Epithelial cell of proximal tubule (primary cell): Measurements from ENCODE around the gene ISLR2. TPM values are rescaled to one million over a fixed set of nuclear protein-coding genes. Genes with fewer than 3 reads are reported as not detected.
A peak's percentile ranks its signal among the peaks of the same experiment; 100 is the strongest.

ENCODE experiments used
- DNase-seq: peaks from one replicate; pipeline ENCODE4 v3.0.0-alpha.2; 2011; ENCODE audit warnings: low read depth
- H3K4me3 ChIP-seq: 2 replicates; pipeline ENCODE4 v1.5.1; 2011; ENCODE audit warnings: low read depth, mild to moderate bottlenecking, low read length
- total RNA-seq: library from RNA; depleted of rRNA; stranded (reverse); fragments of >200 nt; gene quantifications from 2 replicates; pipeline ENCODE4 v1.2.3, GENCODE V29; 2015
- TF ChIP-seq, protein P1 (sequence below): conservative IDR thresholded peaks from 2 replicates; pipeline ENCODE4 v1.5.1; 2012; ENCODE audit warnings: low read depth, mild to moderate bottlenecking, low read length

The ISLR2 gene
- total RNA-seq, 1 donor from 2014 or later, result not detected

DNA sequence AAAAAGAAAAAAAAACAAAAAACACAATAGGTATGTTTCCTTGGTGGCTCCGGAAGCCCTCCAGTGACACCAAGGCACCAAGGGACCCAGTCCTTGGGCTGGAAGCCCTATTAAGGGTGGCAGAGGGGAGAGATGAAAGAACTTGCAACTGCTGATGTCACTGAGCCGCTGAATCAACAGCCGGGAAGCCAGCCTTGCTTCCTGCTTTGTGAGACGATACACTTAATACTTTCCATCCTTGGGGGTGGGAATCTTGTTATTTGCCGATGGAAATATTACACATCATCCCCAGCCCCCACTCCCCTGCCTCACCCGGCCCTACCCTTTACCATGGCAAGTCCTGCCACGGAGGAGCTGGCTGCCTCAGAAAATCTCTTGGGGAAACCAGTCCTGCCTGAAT lies 5.6 kb upstream of the ISLR2 start:
- no peak for DNase-seq
- TF ChIP-seq, protein P1, sequence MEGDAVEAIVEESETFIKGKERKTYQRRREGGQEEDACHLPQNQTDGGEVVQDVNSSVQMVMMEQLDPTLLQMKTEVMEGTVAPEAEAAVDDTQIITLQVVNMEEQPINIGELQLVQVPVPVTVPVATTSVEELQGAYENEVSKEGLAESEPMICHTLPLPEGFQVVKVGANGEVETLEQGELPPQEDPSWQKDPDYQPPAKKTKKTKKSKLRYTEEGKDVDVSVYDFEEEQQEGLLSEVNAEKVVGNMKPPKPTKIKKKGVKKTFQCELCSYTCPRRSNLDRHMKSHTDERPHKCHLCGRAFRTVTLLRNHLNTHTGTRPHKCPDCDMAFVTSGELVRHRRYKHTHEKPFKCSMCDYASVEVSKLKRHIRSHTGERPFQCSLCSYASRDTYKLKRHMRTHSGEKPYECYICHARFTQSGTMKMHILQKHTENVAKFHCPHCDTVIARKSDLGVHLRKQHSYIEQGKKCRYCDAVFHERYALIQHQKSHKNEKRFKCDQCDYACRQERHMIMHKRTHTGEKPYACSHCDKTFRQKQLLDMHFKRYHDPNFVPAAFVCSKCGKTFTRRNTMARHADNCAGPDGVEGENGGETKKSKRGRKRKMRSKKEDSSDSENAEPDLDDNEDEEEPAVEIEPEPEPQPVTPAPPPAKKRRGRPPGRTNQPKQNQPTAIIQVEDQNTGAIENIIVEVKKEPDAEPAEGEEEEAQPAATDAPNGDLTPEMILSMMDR, result no peak
- H3K4me3 ChIP-seq, result no peak overlapping the region

DNA sequence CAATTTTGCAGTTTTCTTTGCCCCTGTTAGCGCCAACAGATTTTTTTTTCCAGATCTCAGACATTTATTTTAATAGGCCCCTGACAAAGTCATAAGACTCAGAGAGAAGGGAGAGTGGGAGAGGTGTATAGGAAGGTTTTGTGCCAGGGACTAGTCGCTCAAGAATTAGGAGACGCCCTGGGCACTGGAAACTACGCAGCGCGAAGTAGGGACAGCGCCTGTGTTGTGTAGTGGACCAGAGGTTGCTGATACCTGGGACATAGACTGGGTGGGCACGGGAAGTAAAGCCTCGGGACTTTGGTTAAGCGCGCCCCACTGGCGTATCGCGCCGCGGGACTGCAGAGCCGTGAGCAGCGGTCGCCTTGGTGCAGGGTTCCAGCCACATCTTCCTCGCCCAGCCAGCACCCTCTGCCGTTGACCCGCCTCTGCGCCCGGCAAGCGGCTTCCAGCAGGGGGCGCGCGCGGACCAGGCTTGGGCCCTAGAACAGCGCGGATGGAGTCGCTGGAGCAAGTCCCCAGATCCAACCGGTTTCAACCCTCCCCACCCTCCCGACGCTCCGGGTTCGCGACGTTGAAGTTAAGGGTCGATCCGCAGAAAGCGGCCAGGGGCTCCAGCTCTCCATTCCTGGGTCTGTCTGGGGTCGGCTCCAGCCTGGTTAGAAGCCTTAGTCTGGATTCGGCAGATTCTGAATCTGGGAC lies 3.0 kb upstream of the ISLR2 start:
- peak overlapping the region; percentile 27 for H3K4me3 ChIP-seq
- no peak for DNase-seq
- TF ChIP-seq, protein P1, result peak; percentile 87

DNA sequence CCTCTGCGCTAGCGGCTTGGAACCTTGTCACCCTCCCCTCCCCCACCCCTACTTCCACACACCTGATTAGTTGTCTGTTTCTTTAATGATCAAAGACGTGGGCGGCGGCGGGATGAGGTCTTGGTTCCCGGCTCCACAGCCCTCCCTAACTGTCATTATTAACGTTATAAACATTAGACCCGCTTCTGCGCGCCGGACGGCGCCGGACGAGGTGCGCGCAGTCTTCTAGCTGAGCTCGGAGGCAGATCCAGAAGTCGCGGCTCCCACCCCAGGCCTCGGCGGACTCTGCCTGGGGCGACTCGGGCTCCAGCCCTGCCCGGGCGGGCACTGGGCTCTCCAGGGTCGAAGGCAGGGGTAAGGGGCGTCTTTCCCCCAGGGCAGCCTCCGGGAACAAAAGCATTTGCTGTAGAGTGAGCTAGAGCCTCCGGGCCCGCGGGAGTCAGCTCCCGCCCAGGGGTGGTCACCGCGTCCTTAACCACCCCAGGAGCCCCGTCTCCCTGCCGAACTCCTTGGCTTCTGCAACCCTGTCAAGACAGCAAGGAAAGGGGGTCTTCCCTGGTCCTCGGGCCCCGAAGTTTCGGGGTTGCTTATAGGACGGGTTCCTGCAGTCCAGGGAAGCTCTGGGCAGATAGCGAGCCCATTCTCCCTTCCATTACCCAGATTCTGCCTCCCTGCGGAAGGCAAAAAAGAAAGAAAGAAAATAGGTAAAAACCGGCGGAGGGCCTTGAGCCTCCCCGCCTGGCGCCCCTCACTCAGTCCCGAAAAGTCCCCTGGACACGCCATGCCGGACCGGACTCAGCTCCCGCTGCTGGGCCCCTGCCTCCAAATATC lies 2.2 kb upstream of the ISLR2 start:
- DNase-seq, result no peak
- TF ChIP-seq, protein P1, result no peak

DNA sequence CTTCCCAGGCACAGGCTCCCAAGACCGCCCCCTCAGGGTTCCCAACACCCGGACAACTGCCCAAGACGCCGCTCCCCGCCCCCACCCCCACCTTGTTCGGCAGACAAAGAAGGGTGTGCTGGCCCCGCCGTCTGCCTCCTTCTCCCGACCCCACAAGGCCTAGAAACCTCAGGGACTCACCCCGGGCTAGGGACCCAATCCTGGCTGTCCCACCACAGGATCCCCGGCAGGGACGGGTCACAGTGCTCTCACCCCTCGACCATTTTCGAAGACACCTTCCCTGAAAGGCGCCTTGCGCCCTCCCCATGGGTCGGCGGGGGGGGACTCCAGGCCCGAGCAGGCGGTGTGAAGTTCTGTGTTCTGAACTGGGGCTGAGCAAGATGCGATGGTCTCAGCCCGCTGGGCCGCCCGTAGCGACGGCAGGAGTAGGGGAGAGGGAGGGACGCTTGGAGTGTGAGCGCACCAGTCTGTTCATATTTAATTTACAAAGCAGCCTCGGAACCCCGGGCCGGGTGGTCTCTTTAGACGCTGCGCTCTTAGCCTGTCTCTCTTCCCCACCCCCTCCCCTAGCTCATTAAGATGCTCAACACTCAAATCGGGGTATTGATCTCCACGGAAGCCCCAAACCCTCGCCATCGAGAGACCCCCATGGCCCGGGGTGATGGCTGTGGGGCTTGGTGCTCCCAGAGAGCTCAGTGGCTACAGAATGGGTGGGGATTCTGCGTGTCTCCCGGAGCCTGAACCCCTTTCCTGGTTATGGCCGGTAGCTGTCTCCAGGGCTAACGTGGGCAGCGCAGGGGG lies 1.4 kb upstream of the ISLR2 start:
- no peak for DNase-seq
- no peak overlapping the region for H3K4me3 ChIP-seq
- TF ChIP-seq, protein P1, result no peak

More for the DNA sequence above, 2.2 kb upstream of the ISLR2 start:
- peak overlapping the region; percentile 27 for H3K4me3 ChIP-seq

DNA sequence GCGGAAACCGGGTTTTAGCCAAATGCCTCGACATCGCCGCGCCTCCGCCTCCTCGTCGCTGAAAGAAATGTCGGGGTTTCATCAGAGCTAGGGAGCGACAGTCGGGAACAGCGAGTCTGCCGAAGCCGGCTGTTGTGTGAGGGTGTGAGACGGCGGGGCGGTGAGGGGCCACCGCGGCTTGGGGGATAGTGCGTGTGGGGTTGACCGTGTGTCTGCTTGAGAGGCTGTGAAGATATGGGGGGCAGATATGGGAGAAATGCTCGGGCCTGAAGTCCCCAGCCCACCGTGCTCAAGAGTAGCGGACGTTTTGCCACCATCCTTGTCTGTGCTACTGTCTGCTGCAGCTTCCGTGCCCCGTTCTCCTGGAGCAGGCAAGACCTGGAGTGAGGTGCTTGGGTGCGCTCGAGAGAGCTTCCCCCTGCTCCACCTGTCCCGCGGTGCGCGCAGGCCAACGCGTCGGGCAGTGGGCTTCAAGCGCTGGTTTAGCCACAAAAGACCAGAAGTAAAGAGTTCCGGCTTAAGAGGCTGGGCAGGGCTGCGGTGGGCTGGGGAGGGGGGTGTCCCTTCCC lies 716 bp upstream of the ISLR2 start:
- H3K4me3 ChIP-seq, result no peak overlapping the region
- TF ChIP-seq, protein P1, result no peak

DNA sequence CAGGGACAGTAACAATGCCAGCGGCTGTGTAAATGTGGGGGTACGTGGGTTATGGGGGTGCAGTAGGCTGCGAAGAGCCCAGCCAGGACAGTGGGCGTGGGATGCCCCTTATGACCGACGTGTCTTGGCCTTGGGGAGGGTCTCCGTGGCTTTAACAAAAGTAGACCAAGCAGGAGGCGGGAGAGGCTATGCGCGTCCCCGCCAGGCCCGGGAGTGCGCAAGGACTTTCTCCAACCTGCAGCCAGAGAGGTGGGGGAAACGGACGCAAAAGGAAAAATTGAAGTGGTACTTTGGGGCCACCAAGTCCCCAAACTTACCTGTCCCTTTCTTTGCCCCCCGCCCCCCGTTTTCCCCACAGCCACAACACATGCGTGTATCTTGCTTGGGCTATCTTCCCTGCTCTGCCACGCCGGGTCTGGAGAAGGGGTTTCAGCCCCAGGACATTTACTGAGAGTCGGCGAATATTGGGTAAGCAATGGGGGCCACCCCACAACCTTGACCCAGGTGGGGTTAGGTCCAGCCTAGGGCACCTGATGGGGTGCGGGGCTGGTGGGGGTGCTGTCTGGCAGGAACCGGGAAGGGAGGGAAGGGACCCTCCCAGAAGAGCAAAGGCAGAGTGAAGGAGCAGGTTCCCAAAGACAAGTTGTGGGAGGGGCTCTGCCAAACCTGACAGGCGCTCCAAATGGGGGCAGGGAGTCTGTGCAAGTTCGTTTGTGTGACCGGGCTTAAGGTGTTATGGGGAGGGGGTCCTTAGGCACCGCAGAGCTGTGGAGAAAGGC lies 652 bp downstream of the ISLR2 start:
- H3K4me3 ChIP-seq, result no peak overlapping the region
- TF ChIP-seq, protein P1, result no peak
- DNase-seq, result no peak

More for the DNA sequence above, 716 bp upstream of the ISLR2 start:
- no peak for DNase-seq
